ENCODE results near the gene SASH1.
A peak's percentile ranks its signal among the peaks of the same experiment; 100 is the strongest.

Gene SASH1

GRCh38 chr6:148557796-148558321 is 215.2 kb downstream of the SASH1 start:
- no peak for TF ChIP-seq ARNT (IDR thresholded peaks at IDR 0.05)
- TF ChIP-seq CTBP1 (IDR thresholded peaks at IDR 0.05; ENCODE audit: borderline replicate concordance) = no peak
- TF ChIP-seq L3MBTL2 (conservative IDR thresholded peaks at IDR 0.05) = no peak
- ChIA-PET CTCF (no interaction called here), POLR2A (no interaction called here)
- no peak for DNase-seq (ENCODE audit: extremely low spot score)

GRCh38 chr6:148559848-148560433 is 217.3 kb downstream of the SASH1 start:
- ChIA-PET CTCF (interaction anchor here (0.6 to 1.6 kb wide), 12 partner anchors 8 to 872 kb away, joined by 3 to 5 read pairs (median 4); no protein-coding TSS in a partner anchor), POLR2A (no interaction called here)
- TF ChIP-seq HDGF (IDR thresholded peaks at IDR 0.05; ENCODE audit: borderline replicate concordance) (no peak), ZNF384 (IDR thresholded peaks at IDR 0.05) (no peak), L3MBTL2 (conservative IDR thresholded peaks at IDR 0.05) (peak; percentile 86), CTBP1 (IDR thresholded peaks at IDR 0.05; ENCODE audit: borderline replicate concordance) (no peak)
- peak; percentile 93 for DNase-seq (ENCODE audit: extremely low spot score)

DNA sequence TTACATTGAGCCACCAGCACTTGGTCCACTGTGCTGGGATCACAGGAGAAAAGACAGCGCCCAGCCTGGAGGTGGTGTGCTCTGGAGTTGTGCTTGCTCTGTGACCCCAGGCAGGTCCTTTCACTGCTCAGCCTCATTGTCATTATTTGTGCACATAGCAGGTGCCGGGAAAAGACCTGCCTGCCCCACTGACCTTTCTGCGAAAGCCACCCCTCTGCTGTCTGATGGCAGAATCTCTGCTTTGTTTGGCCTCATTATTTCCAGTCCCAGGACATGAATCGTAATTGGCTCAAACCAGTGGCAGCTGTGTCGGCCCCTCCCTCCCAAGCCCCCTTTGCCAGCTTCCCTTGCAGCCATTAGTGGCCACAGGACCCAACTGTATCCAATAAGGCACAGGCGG is 219.0 kb downstream of the SASH1 start:
- no peak for DNase-seq (ENCODE audit: extremely low spot score)
- ChIA-PET CTCF (interaction anchor here (1.6 kb wide), 1 partner anchor 467 kb away, joined by 5 read pairs; no protein-coding TSS in a partner anchor), POLR2A (no interaction called here)
- TF ChIP-seq TARDBP (IDR thresholded peaks at IDR 0.05) (no peak), L3MBTL2 (conservative IDR thresholded peaks at IDR 0.05) (no peak), ZNF384 (IDR thresholded peaks at IDR 0.05) (no peak), HDGF (IDR thresholded peaks at IDR 0.05; ENCODE audit: borderline replicate concordance) (no peak), ARNT (IDR thresholded peaks at IDR 0.05) (no peak), FOXK2 (IDR thresholded peaks at IDR 0.05) (no peak), ELF4 (IDR thresholded peaks at IDR 0.05) (no peak), PKNOX1 (IDR thresholded peaks at IDR 0.05) (no peak), BHLHE40 (IDR thresholded peaks at IDR 0.05; ENCODE audit: borderline replicate concordance) (no peak), NFRKB (IDR thresholded peaks at IDR 0.05) (no peak), FOXA1 (IDR thresholded peaks at IDR 0.05) (no peak), FOXM1 (IDR thresholded peaks at IDR 0.05; ENCODE audit: borderline replicate concordance) (no peak), SP1 (IDR thresholded peaks at IDR 0.05) (no peak), SUZ12 (IDR thresholded peaks at IDR 0.05) (no peak), CTBP1 (IDR thresholded peaks at IDR 0.05; ENCODE audit: borderline replicate concordance) (no peak)

DNA sequence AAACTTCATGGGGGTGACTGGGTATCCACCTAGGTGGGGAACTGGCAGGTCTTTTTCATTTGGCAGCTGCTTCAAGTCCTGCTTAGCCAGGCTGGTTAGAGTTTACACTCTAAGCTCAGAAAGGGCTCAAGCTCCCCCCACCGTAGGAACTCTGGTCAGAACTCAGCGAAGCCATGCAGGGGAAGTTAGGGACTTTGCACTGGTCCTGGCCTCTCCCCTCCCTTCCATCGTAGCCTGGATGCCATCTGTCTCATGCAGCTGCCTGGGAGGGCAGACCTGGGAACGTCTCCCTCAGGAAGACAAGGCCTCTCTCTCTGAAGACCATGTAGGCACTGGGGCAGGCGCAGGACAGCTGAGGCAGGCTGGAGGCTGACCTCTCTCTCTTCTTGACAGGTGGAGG is 220.4 kb downstream of the SASH1 start:
- TF ChIP-seq SUZ12 (IDR thresholded peaks at IDR 0.05) (no peak), ZNF384 (IDR thresholded peaks at IDR 0.05) (no peak), FOXK2 (IDR thresholded peaks at IDR 0.05) (no peak), FOXA1 (IDR thresholded peaks at IDR 0.05) (no peak), ELF4 (IDR thresholded peaks at IDR 0.05) (no peak), NFRKB (IDR thresholded peaks at IDR 0.05) (no peak), TARDBP (IDR thresholded peaks at IDR 0.05) (no peak), HDGF (IDR thresholded peaks at IDR 0.05; ENCODE audit: borderline replicate concordance) (no peak), ARNT (IDR thresholded peaks at IDR 0.05) (no peak), FOXM1 (IDR thresholded peaks at IDR 0.05; ENCODE audit: borderline replicate concordance) (no peak), SP1 (IDR thresholded peaks at IDR 0.05) (no peak)
- CTCF ChIA-PET = no interaction called here

GRCh38 chr6:148564494-148565035 is 221.9 kb downstream of the SASH1 start:
- DNase-seq (ENCODE audit: extremely low spot score) = no peak
- POLR2A ChIA-PET = no interaction called here
- CTCF ChIA-PET = interaction anchor here (2.1 kb wide), 1 partner anchor 13 kb away, joined by 4 read pairs; no protein-coding TSS in a partner anchor
- TF ChIP-seq SUZ12 (IDR thresholded peaks at IDR 0.05) = no peak
- no peak for TF ChIP-seq NFRKB (IDR thresholded peaks at IDR 0.05)
- TF ChIP-seq ARNT (IDR thresholded peaks at IDR 0.05) = no peak
- TF ChIP-seq TARDBP (IDR thresholded peaks at IDR 0.05) = no peak
- TF ChIP-seq BHLHE40 (IDR thresholded peaks at IDR 0.05; ENCODE audit: borderline replicate concordance) = no peak
- no peak for TF ChIP-seq SP1 (IDR thresholded peaks at IDR 0.05)
- no peak for TF ChIP-seq FOXK2 (IDR thresholded peaks at IDR 0.05)
- TF ChIP-seq HDGF (IDR thresholded peaks at IDR 0.05; ENCODE audit: borderline replicate concordance) = no peak
- TF ChIP-seq FOXM1 (IDR thresholded peaks at IDR 0.05; ENCODE audit: borderline replicate concordance) = no peak
- no peak for TF ChIP-seq FOXA1 (IDR thresholded peaks at IDR 0.05)

More for the DNA sequence above, 220.4 kb downstream of the SASH1 start:
- POLR2A ChIA-PET = no interaction called here
- DNase-seq (ENCODE audit: extremely low spot score) = no peak

- TF ChIP-seq HDGF (IDR thresholded peaks at IDR 0.05; ENCODE audit: borderline replicate concordance) = no peak
- no peak for TF ChIP-seq BHLHE40 (IDR thresholded peaks at IDR 0.05; ENCODE audit: borderline replicate concordance)
- no peak for TF ChIP-seq LEF1 (IDR thresholded peaks at IDR 0.05; ENCODE audit: borderline replicate concordance)
- no peak for TF ChIP-seq ELF4 (IDR thresholded peaks at IDR 0.05)
- no peak for TF ChIP-seq CTBP1 (IDR thresholded peaks at IDR 0.05; ENCODE audit: borderline replicate concordance)
- TF ChIP-seq FOXA1 (IDR thresholded peaks at IDR 0.05) = no peak
- TF ChIP-seq ARNT (IDR thresholded peaks at IDR 0.05) = no peak
- no peak for TF ChIP-seq L3MBTL2 (conservative IDR thresholded peaks at IDR 0.05)
- no peak for TF ChIP-seq FOXK2 (IDR thresholded peaks at IDR 0.05)
- TF ChIP-seq NFRKB (IDR thresholded peaks at IDR 0.05) = no peak
- TF ChIP-seq SUZ12 (IDR thresholded peaks at IDR 0.05) = no peak
- TF ChIP-seq SP1 (IDR thresholded peaks at IDR 0.05) = no peak
- no peak for TF ChIP-seq FOXM1 (IDR thresholded peaks at IDR 0.05; ENCODE audit: borderline replicate concordance)
- no peak for TF ChIP-seq PKNOX1 (IDR thresholded peaks at IDR 0.05)
- no peak for TF ChIP-seq ZNF384 (IDR thresholded peaks at IDR 0.05)
- DNase-seq (ENCODE audit: extremely low spot score) = no peak
- ChIA-PET POLR2A (no interaction called here), CTCF (interaction anchor here (2.1 kb wide), 1 partner anchor 12 kb away, joined by 4 read pairs; no protein-coding TSS in a partner anchor)
Measured at GRCh38 chr6:148565321-148565926, 222.8 kb downstream of the SASH1 start.
